ENCODE measurements around the gene EPB41. TPM values are rescaled to one million over a fixed set of nuclear protein-coding genes. Genes with fewer than 3 reads are reported as not detected.

Gene EPB41
- total RNA-seq, 1 donor from 2014 or later = 102 TPM

GRCh38 chr1:29157269-29157601 is 242.9 kb downstream of the EPB41 start:
- peak overlapping the region; percentile 17 for H3K4me3 Mint-ChIP-seq (ENCODE audit: low read depth)
- H3K27me3 Mint-ChIP-seq = no peaks in the 10 kb centered on the region
- peaks cover 23% of the 10 kb centered on the region for H3K36me3 Mint-ChIP-seq (ENCODE audit: insufficient read depth)
- H3K9me3 Mint-ChIP-seq (ENCODE audit: low read depth) = no peaks in the 10 kb centered on the region
- DNase-seq (ENCODE audit: low spot score, unreplicated experiment) = no peak
- TF ChIP-seq CTCF (IDR thresholded peaks at IDR 0.05; ENCODE audit: unreplicated experiment) = no peak
- H3K27ac Mint-ChIP-seq = peak overlapping the region; percentile 95
- H3K4me1 Mint-ChIP-seq (ENCODE audit: low read depth) = peaks cover 31% of the 10 kb centered on the region

- no peak for DNase-seq (ENCODE audit: low spot score, unreplicated experiment)
- peak overlapping the region; percentile 67 for H3K27ac Mint-ChIP-seq
- peaks cover 37% of the 10 kb centered on the region for H3K4me1 Mint-ChIP-seq (ENCODE audit: low read depth)
- no peaks in the 10 kb centered on the region for H3K27me3 Mint-ChIP-seq
- H3K4me3 Mint-ChIP-seq (ENCODE audit: low read depth) = no peak overlapping the region
- no peak for TF ChIP-seq CTCF (IDR thresholded peaks at IDR 0.05; ENCODE audit: unreplicated experiment)
- peaks cover 18% of the 10 kb centered on the region for H3K36me3 Mint-ChIP-seq (ENCODE audit: insufficient read depth)
- H3K9me3 Mint-ChIP-seq (ENCODE audit: low read depth) = no peaks in the 10 kb centered on the region
These were observed 245.4 kb downstream of the EPB41 start for GRCh38 chr1:29159773-29160172.

- Mint-ChIP-seq H3K4me1 (ENCODE audit: low read depth) (peaks cover 29% of the 10 kb centered on the region), H3K27me3 (no peaks in the 10 kb centered on the region), H3K27ac (no peak overlapping the region), H3K4me3 (ENCODE audit: low read depth) (no peak overlapping the region), H3K9me3 (ENCODE audit: low read depth) (no peaks in the 10 kb centered on the region), H3K36me3 (ENCODE audit: insufficient read depth) (peaks cover 22% of the 10 kb centered on the region)
- DNase-seq (ENCODE audit: low spot score, unreplicated experiment) = no peak
- TF ChIP-seq CTCF (IDR thresholded peaks at IDR 0.05; ENCODE audit: unreplicated experiment) = no peak
These were observed 247.7 kb downstream of the EPB41 start for GRCh38 chr1:29162025-29162424.

- Mint-ChIP-seq H3K4me3 (ENCODE audit: low read depth) (no peak overlapping the region), H3K4me1 (ENCODE audit: low read depth) (peaks cover 23% of the 10 kb centered on the region), H3K9me3 (ENCODE audit: low read depth) (no peaks in the 10 kb centered on the region), H3K27ac (peak overlapping the region; percentile 67), H3K27me3 (no peaks in the 10 kb centered on the region), H3K36me3 (ENCODE audit: insufficient read depth) (peaks cover 20% of the 10 kb centered on the region)
- no peak for TF ChIP-seq CTCF (IDR thresholded peaks at IDR 0.05; ENCODE audit: unreplicated experiment)
- no peak for DNase-seq (ENCODE audit: low spot score, unreplicated experiment)
These were observed 248.2 kb downstream of the EPB41 start for GRCh38 chr1:29162476-29163138.

GRCh38 chr1:29164588-29164987 is 250.2 kb downstream of the EPB41 start:
- Mint-ChIP-seq H3K4me1 (ENCODE audit: low read depth) (peaks cover 21% of the 10 kb centered on the region), H3K27me3 (no peaks in the 10 kb centered on the region), H3K36me3 (ENCODE audit: insufficient read depth) (peaks cover 15% of the 10 kb centered on the region), H3K27ac (peak overlapping the region; percentile 82), H3K9me3 (ENCODE audit: low read depth) (no peaks in the 10 kb centered on the region), H3K4me3 (ENCODE audit: low read depth) (no peak overlapping the region)
- TF ChIP-seq CTCF (IDR thresholded peaks at IDR 0.05; ENCODE audit: unreplicated experiment) = no peak
- DNase-seq (ENCODE audit: low spot score, unreplicated experiment) = no peak

Data from progenitor cell of endocrine pancreas (in vitro differentiated cells).